ENCODE data around the gene REEP6.
"Not testable (repeated sequence)": the region's sequence is repeated elsewhere in the genome, so short reads cannot be mapped to it uniquely, and the experiment has no call there.

Gene REEP6

DNA sequence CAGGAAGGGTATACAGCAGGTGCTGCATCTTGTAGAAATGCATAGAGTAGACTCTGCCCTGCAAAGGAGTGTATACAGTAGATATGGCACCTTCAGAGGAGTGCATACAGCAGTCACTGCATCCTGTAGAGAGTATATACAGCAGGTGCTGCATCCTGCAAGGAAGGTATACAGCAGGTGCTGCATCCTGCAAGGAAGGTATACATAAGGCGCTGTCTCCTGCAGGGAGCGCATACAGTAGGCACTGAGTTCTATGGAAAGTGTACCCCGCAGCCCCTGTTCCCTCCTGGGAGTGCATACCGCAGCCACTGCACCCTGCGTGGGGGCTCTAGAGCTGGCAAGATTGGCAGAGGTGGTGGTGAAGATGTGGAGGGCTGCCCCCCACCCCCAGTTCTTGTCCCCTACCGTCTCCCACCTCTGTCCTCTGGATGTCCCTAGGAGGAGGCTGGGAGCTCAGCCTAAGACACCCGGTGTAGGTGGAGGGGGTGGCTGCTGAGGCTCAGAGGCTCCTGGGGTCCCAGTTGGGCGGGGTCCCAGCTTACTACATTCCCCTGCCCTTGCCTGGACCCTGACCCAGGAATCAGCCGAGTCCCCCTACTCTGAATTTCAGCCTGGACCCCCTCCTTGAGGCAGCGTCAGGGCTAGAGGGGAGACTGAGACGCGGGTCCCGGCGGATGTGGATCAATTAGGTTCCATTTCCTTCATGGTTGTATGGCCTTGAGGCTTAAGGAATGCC, 24.2 kb downstream of the REEP6 start:
- Histone ChIP-seq H3K4me3 (no peak overlapping the region), H3K27ac (no peak overlapping the region)

DNA sequence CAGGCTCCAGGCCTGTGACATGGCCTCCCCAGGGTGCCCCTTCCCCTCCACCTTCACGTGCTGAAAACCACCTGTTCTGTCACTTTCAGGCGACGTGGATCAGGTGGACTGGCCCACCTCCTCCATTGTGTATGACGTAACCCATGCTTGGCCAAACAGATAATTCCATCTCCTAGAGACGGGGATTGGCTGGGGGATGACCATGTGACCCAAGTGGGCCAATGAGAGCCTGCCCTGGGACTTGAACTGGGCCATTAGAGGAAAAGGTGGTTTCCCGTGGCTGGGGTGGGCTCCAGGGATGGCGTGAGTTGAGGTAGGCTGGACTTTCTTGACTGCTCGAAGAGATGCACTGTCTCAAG, 25.4 kb downstream of the REEP6 start:
- no peak overlapping the region for H3K4me3 ChIP-seq
- no peak overlapping the region for H3K27ac ChIP-seq

DNA sequence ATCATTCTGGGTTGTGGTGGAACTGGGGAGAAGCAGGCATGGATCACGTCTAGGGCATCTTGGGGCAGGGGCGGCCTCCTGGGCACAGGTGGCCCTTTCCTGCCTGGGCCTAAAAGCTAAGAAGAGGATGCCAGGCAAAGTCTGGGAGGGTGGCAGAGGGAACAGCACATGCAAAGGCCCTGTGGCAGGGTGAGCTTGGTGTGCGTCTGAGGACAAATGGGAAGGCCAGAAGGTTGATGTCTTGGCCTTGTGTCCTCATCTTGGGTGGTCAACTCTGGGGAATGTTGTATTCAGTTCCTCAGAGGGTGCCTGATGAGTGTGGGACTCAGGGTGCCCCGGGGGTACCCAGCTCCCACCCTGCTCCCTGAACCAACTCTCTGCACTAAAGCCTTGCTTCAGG, 27.5 kb downstream of the REEP6 start:
- no peak overlapping the region for H3K4me3 ChIP-seq
- no peak overlapping the region for H3K27ac ChIP-seq

DNA sequence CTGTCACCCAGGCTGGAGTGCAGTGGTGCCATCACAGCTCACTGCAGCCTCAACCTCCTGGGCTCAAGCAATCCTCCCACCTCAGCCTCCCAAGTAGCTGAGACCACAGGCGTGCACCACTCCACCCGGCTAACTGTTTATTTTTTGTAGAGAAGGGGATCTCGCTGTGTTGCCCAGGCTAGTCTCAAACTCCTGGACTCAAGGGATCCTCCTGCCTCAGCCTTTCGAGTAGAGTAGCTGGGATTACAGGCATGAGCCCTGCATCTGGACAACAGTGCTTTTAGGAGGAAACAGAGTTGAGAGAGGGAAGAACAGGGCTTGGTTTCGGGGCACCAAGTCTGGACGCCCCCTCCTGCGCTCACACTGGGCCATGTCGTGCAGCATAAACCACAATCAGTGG, 28.8 kb downstream of the REEP6 start:
- H3K27ac ChIP-seq, H3K4me3 ChIP-seq: not testable (repeated sequence)

DNA sequence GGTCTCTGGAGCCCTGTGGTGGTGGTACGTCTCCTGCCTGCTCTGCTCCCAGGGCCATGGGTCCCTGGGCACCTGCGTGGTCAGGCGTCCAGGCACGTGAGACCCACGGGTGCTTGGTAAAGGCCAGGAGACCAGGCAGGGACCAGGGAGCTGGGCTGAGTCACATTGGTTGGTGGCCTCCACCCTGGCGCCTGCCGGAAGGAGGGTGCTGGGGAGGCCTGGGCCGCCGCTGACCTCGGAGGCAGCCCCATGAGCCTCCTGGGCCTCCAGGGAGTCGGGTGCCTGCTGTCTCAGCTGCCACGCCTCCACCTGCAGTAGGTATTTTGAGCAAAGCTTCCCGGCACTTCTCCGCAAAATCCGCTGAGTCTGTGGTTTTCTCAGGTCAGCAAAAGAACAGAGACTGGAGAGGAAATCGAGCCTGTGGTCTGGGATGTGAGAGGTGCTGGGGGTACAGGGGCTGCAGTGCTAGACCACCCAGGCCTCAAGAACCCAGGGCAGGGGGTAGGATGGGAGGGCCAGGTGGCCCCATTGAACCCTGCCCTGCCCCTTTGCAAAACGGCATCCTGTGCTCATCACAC, 29.3 kb downstream of the REEP6 start:
- H3K27ac ChIP-seq = no peak overlapping the region

DNA sequence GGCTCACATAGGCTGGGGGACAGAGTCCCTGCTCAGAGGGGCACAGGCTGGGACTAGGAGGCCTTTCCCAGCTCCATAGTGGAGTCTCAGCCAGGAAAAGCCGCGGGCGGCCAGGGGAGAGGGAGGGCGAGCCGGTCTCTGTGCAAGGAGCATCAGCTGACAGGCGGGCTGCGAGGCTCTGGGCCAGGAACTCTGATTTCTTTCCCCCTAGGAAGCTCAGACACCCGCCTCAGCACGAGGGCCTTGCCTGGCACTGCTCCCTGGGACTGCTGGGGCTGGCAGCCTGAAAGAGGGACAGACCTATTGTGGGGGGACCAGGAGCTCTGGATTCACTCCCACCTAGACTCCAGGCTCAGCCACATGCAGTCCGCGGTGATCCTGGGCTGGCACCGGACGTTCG, 30.7 kb downstream of the REEP6 start:
- no peak overlapping the region for H3K4me3 ChIP-seq
- no peak overlapping the region for H3K27ac ChIP-seq

More for the DNA sequence above, 29.3 kb downstream of the REEP6 start:
- H3K4me3 ChIP-seq = no peak overlapping the region

DNA sequence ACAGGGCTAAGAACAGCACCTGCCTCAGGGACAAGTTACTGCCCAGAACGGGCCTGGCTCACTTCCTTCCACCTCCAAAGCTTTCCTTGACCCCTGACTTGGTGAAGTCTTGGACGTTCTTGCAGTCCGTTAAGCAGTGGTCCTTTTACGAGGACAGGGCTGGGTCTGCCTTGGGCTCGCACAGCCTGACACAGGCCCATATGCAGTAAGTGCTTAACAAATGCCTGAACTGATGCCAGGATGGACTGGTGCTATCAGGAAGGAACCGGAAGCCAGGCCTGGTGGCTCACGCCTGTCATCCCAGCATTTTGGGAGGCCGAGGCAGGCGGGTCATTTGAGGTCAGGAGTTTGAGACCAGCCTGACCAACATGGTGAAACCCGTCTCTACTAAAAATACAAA, 31.1 kb downstream of the REEP6 start:
- H3K27ac ChIP-seq = no peak overlapping the region
- H3K4me3 ChIP-seq = no peak overlapping the region

DNA sequence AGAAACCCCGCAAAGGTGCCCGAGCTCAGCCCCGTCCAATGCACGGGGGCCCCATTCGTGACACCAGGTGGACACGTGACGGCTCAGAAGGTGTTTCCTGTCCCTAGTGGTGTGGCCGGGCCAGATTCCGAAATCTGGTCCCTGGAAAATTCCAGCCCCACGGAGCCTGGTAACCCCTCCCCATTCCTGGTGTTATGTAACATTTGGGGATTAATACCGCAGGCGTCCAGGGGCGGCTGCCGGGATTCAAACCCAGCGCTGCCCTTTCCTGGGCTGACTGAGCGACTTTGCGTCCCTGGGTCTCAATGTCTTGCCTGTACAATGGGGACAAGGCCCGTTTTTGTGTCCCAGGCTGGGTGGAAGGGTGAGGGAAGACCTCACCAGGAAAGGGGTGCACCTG, 31.9 kb downstream of the REEP6 start:
- H3K4me3 ChIP-seq = no peak overlapping the region
- H3K27ac ChIP-seq = no peak overlapping the region

DNA sequence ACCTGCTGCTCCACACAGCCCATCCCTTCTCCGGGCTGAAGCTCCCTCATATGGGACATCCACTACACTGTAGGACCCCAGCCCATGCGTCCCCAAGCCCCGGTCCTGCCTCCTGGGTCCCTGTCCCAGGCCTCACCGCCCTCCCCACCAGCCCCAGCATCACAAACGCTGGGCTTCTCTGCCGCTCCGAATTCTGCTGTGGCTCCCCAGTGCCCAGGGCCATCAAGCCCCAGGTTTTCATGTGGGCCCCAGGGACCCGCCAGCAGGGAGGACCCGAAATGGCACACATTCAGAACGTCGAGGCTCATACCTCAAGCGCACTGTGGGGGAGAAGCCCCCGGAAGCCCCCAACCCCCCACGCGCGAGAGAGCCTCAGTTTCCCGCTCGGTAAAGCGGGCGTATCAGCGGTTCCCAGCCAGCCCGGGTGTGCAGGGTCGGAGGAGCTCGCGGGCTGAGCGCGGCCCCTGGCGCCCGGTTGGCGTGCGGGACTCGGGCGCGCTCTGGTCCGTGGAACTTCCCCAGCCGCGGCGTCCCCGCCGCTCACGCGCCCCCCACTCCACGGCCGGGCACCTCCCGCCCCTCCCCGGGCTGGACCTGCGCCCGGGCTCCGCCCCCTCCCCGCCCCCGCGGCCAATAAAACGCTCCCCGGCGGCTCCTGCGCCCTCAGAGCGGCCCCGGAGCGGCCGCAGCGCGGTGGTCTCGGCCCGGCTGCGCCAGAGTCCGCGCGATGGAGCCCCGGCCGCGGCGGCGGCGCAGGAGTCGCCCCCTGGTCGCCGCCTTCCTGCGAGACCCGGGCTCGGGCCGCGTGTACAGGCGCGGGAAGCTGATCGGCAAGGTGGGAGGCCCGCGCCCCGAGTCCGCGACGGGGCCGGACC, 32.7 kb downstream of the REEP6 start, which contains the start of gene PLK5:
TSS of gene PLK5 (plus strand) at position 666 of the 875 bp plus-strand sequence. CDS start 2,920 bp downstream, outside the sequence.
- Histone ChIP-seq H3K27ac (no peak within 1 kb of the TSS), H3K4me3 (peak within 1 kb of the TSS in 1 of 7 experiments; percentile 21)

DNA sequence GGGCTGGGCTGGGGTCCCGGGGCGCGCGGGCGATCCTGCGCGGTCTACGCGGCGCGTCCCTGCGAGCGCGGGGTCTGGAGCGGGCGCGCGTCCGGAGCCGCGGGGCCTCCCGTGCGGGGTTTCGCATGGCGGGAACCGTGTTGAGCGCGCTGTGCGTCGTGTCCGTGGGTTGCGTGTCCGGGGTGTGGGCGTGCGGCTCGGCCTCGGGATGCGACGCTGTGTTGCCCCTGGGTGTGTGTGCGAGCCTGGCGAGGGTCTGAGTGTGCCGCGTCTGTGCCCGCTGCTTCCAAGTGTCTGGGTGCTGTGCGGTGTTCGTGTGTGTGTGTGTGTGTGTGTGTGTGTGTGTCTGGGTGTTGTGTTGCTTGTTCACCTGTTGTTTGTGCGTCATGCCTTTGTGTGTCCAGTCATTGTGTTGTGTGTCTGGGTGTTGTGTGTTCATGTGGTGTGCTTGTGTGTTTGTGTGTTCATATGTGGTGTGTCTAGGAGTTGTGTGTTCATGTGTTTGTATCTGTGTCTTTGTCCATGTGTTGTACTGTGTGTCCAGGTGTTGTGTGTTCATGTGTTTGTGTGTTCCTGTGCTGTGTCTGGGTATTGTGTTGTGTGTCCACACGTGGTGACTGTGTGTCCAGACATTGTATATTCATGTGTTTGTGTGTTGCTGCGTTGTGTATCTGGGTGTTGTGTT, 33.4 kb downstream of the REEP6 start:
- H3K4me3 ChIP-seq = peak overlapping the region in 1 of 7 experiments; percentile 21

DNA sequence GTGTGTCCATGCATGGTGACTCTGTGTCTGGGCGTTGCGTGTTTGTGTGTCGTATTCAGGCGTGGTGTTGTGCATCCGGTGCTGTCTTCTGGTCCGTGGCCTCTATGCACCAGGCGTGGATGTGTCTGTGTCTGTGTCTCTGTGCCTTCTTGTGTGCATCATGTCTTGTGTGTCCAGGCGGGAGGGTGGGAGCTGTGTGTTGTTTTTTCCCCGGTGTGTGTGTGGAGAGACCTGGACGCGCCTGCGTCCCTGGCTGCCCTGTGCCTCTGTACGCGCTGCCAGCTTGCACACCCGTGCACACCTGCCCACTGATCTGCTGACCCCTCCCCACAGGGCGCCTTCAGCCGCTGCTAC, 34.0 kb downstream of the REEP6 start:
- H3K4me3 ChIP-seq = no peak overlapping the region

More for the DNA sequence above, 33.4 kb downstream of the REEP6 start:
- H3K27ac ChIP-seq = no peak overlapping the region

DNA sequence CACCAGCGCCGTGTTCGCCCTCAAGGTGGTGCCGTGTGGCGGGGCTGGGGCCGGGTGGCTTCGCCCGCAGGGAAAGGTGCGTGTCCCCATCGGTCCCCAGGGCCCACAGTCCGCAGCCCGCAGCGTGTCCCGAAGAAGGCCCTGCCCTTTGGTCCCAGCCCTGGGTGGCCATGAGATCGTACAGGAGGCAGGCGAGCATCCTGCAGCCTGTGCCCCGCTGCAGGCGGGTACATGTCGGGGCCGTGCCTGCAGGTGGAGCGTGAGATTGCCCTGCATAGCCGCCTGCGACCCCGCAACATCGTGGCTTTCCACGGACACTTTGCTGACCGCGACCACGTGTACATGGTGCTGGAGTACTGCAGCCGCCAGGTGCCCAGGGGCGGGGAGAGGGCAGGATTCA, 34.4 kb downstream of the REEP6 start:
- Histone ChIP-seq H3K4me3 (no peak overlapping the region), H3K27ac (no peak overlapping the region)

More for the DNA sequence above, 34.0 kb downstream of the REEP6 start:
- H3K27ac ChIP-seq = no peak overlapping the region

DNA sequence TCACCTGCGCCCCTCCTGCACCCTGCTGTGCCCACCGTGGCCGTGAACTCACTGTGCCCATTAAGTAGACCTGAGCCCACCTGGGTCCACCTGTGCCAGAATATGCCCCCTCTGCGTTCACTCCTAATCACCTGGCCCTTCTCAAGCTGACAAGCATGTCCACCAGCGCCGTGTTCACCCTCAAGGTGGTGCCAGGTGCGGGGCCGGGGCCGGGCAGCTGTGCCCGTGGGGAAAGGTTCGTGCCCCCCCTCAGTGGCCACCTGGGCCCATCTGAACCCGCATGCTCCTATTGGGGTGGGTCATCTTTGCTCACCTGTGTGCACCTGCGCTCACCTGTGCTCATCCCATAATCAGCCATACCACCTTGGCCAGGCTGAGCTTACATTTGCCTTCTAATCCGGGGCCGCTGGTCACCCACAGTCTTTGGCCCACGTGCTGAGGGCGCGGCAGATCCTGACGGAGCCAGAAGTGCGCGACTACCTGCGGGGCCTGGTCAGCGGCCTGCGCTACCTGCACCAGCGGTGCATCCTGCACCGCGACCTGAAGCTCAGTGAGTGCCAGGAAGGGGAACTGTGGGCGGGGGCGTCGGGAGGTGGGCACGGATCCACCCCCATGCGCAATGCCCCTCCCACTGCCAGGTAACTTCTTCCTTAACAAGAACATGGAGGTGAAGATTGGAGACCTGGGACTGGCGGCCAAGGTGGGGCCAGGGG, 35.2 kb downstream of the REEP6 start:
- no peak overlapping the region for H3K4me3 ChIP-seq
- no peak overlapping the region for H3K27ac ChIP-seq

DNA sequence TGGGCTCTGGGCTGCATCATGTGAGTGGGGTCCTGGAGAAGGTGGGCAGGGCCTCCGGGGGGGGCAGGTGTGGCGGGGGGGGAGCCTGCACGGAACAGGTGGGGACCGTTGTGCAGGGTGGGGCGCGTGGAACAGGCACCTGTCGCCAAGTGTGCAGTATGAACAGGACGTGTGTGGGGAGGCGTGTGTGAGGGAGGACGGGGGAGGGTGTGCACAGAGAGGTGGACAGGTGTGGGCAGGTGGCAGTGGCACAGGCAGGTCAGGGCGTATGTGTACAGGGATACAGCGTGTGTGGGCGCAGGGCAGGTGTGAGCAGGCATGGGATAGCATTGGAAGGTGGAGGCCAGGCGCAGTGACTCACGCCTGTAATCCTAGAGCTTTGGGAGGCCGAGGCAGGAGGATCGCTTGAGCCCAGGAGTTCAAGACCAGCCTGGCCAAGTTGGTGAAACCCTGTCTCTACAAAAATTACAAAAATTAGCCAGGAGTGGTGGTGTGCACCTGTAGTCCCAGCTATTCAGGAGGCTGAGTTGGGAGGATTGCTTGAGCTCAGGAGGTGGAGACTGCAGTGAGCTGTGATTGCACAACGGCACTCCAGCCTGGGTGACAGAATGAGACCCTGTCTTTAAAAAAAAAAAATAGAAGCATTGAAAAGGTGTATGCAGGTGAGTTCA, 36.1 kb downstream of the REEP6 start:
- Histone ChIP-seq H3K27ac (no peak overlapping the region), H3K4me3 (no peak overlapping the region)

DNA sequence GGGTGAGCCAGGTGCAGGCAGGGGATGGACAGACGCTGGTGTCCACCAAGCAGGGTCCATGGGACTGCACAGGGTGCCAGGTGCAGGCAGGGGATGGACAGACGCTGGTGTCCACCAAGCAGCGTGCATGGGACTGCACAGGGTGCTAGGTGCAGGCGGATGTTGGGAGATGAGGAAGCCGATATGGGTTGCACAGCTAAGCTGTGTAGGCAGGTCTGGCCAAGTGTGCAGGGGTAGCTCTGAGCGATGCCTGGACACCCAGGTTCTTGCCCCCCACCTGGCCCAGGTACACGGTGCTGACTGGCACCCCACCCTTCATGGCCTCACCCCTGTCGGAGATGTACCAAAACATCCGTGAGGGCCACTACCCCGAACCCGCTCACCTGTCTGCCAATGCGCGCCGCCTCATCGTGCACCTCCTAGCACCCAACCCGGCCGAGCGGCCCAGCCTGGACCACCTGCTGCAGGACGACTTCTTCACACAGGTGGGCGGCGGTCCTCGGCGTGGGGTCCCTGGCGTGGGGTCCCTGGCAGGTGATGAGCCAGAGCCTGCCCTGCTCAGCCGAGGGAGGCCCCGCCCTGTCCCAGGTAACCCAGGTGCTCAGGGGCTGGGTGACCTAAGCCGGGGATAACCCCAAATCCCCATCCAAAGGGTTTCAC, 36.8 kb downstream of the REEP6 start:
- no peak overlapping the region for H3K4me3 ChIP-seq
- no peak overlapping the region for H3K27ac ChIP-seq

DNA sequence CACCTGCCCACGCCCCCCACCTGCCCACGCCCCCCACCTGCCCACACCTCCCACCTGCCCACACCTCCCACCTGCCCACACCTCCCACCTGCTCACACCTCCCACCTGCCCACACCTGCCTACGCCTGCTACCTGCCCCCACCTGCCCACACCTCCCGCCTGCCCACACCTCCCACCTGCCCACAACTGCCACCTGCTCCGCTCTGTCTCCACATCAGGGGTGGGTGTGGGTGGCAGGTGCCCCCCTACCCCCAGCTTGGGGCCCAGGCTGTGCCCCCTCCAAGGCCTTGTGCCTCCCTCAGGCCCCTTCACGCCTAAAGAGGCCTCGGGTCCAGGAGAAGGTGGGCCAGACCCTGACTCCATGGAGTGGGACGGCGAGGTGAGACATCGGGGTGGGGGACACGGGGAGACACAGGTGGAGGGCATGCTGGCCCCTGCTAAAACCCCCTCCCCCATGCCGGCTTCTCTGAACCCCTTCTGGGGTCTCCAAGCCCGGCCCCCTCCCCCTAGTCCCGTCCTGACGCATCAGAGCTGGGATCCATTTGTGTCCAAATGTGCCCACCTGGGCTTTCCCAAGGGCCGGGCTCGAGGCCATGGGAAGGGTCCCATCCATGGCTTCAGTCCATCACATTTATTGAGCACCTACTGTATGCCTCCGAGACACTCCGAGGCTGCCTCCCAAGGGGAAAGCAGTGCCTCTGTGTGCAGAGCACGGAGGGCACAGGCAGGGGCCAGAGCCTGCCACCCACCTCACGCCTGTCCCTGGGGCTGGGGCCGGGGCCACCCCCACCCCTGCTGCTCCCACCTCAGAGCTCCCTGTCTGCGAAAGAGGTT, 37.8 kb downstream of the REEP6 start:
- H3K4me3 ChIP-seq = no peak overlapping the region
- no peak overlapping the region for H3K27ac ChIP-seq

DNA sequence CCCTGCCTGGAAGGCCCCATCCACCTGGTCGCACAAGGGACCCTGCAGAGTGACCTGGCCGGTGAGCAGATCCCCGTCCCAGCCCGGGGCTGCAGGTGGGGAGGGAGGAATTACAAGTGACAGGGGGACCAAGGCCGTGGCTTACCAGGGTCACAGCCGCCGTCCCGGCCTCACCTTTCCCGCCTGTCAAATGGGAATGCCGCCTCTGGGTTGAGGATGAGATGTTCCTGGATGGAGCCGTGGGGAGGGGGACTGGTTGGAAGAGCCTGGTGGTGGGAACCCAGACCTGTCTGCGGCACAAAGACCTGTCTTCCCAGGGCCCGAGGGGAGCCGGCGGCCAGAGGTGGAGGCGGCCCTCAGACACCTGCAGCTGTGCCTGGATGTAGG, 38.4 kb downstream of the REEP6 start:
- no peak overlapping the region for H3K4me3 ChIP-seq
- no peak overlapping the region for H3K27ac ChIP-seq

DNA sequence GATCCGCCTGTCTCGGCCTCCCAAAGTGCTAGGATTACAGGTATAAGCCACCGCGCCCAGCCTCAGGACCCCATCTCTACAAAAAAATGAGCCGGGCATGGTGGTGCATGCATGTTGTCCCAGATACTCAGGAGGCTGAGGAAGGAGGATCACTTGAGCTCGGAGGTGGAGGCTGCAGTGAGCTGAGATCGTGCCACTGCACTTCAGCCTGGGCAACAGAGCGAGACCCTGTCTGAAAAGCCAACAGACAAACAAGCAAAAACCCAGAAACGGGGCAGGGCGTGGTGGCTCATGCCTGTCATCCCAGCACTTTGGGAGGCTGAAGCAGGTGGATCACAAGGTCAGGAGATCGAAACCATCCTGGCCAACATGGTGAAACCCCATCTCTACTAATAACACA, 39.9 kb downstream of the REEP6 start:
- not testable (repeated sequence) for H3K27ac ChIP-seq, H3K4me3 ChIP-seq
